HG02981 (cell line): ENCODE results near the gene EPSTI1.

ENCODE experiments used
- ATAC-seq: cut with Tn5 transposase; IDR thresholded peaks from one replicate; pipeline ENCODE4 v1.9.1; 2021; ENCODE audit warnings: mild to moderate bottlenecking, moderate library complexity; ENCODE audit not compliant: unreplicated experiment

Gene EPSTI1

GRCh38 chr13:42991898-42992763, at the start of gene EPSTI1:
Gene EPSTI1, minus strand, starts transcription at chr13:42992241. Its CDS starts 76 bp downstream, at chr13:42992165.
- ATAC-seq, result peak; percentile 56

- ATAC-seq, result peak; percentile 58
Observed at GRCh38 chr13:43041369-43041921, 49.4 kb upstream of the EPSTI1 start.

GRCh38 chr13:43040581-43041368, 48.7 kb upstream of the EPSTI1 start:
- ATAC-seq, result peak; percentile 11

GRCh38 chr13:43039966-43040365, 47.9 kb upstream of the EPSTI1 start:
- ATAC-seq, result no peak

GRCh38 chr13:43036351-43037250, 44.6 kb upstream of the EPSTI1 start:
- ATAC-seq, result no peak

- ATAC-seq, result no peak
Observed at GRCh38 chr13:43033038-43033437, 41.0 kb upstream of the EPSTI1 start.

GRCh38 chr13:43031881-43032280, 39.8 kb upstream of the EPSTI1 start:
- no peak for ATAC-seq

GRCh38 chr13:43030548-43030947, 38.5 kb upstream of the EPSTI1 start:
- ATAC-seq, result no peak

- ATAC-seq, result no peak
Observed at GRCh38 chr13:43026262-43026661, 34.2 kb upstream of the EPSTI1 start.

GRCh38 chr13:43023289-43023963, 31.4 kb upstream of the EPSTI1 start, which contains the start of gene DNAJC15:
Gene DNAJC15, plus strand, starts transcription at chr13:43023586. Its CDS starts 41 bp downstream, at chr13:43023627.
- ATAC-seq, result peak; percentile 84

- ATAC-seq, result no peak
Observed at GRCh38 chr13:43022934-43023288, 30.9 kb upstream of the EPSTI1 start.

- no peak for ATAC-seq
Observed at GRCh38 chr13:43021926-43022670, 30.1 kb upstream of the EPSTI1 start.

GRCh38 chr13:43020794-43021193, 28.8 kb upstream of the EPSTI1 start:
- ATAC-seq, result no peak

- no peak for ATAC-seq
Observed at GRCh38 chr13:43019811-43020210, 27.8 kb upstream of the EPSTI1 start.

GRCh38 chr13:43016226-43016625, 24.2 kb upstream of the EPSTI1 start:
- ATAC-seq, result no peak

- ATAC-seq, result no peak
Observed at GRCh38 chr13:43014162-43014561, 22.1 kb upstream of the EPSTI1 start.

- ATAC-seq, result no peak
Observed at GRCh38 chr13:43009506-43009905, 17.5 kb upstream of the EPSTI1 start.

- ATAC-seq, result no peak
Observed at GRCh38 chr13:43008596-43008995, 16.6 kb upstream of the EPSTI1 start.

GRCh38 chr13:43006893-43007631, 15.0 kb upstream of the EPSTI1 start:
- no peak for ATAC-seq
